HepG2 (cell line): ENCODE measurements around the gene TPM3. TPM values are rescaled to one million over a fixed set of nuclear protein-coding genes. Genes with fewer than 3 reads are reported as not detected.

ENCODE experiments used
- ARID2 ChIP-seq: sonication (generic); formaldehyde crosslinking; IDR thresholded peaks from 2 replicates; pipeline ENCODE4 v1.8.1; 2022; ENCODE audit warnings: mild to moderate bottlenecking, missing genetic modification reagents, borderline replicate concordance
- CERS6 ChIP-seq: sonication (generic); formaldehyde crosslinking; IDR thresholded peaks from 2 replicates; pipeline ENCODE4 v1.5.0; 2020; ENCODE audit warnings: missing genetic modification reagents
- CHD2 ChIP-seq: IDR thresholded peaks from 2 replicates; pipeline ENCODE4 v1.6.1; 2011; ENCODE audit warnings: low read depth, low read length, improper control_type of control experiment
- CSRNP2 ChIP-seq: sonication (generic); formaldehyde crosslinking; conservative IDR thresholded peaks from 2 replicates; pipeline ENCODE4 v1.8.0; 2022; ENCODE audit warnings: low read depth, missing genetic modification reagents
- ESRRA ChIP-seq: sonication (generic); formaldehyde crosslinking; IDR thresholded peaks from 2 replicates; pipeline ENCODE4 v1.5.1; 2020; ENCODE audit warnings: mild to moderate bottlenecking, low read depth, missing genetic modification reagents
- FOSL1 ChIP-seq: sonication (generic); formaldehyde crosslinking; IDR thresholded peaks from 2 replicates; pipeline ENCODE4 v1.9.0; 2021; ENCODE audit warnings: missing genetic modification reagents, borderline replicate concordance
- POLR2AphosphoS5 ChIP-seq: IDR thresholded peaks from 2 replicates; pipeline ENCODE4 v1.6.1; 2012; ENCODE audit warnings: low read depth, low read length
- SKI ChIP-seq: fragments of 450-650 bp; IDR thresholded peaks from one replicate; pipeline ENCODE4 v1.6.1; 2018; ENCODE audit warnings: mild to moderate bottlenecking; ENCODE audit not compliant: partially characterized antibody
- SMAD1 ChIP-seq: sonication (generic); formaldehyde crosslinking; IDR thresholded peaks from 2 replicates; pipeline ENCODE4 v1.4.0; 2020; ENCODE audit warnings: missing genetic modification reagents, low read depth, mild to moderate bottlenecking, borderline replicate concordance
- TFDP2 ChIP-seq: sonication (generic); formaldehyde crosslinking; IDR thresholded peaks from 2 replicates; pipeline ENCODE4 v1.4.0; 2020; ENCODE audit warnings: missing genetic modification reagents
- ZBTB21 ChIP-seq: sonication (generic); formaldehyde crosslinking; IDR thresholded peaks from 2 replicates; pipeline ENCODE4 v1.4.0; 2020; ENCODE audit warnings: missing genetic modification reagents
- ZBTB43 ChIP-seq: sonication (generic); formaldehyde crosslinking; conservative IDR thresholded peaks from 2 replicates; pipeline ENCODE4 v1.4.0; 2020; ENCODE audit warnings: missing genetic modification reagents
- ZHX2 ChIP-seq, 2 experiments: sonication (generic) in 1 of 2; formaldehyde crosslinking in 1 of 2; IDR thresholded peaks; 2 replicates each; pipeline versions ENCODE4 v1.6.1 to v1.9.0; 2014 to 2022; ENCODE audit warnings: antibody characterized with exemption in 1 of 2, borderline replicate concordance in 1 of 2, inconsistent platforms in 1 of 2, low read depth in 1 of 2, missing genetic modification reagents in 1 of 2
- ZNF20 ChIP-seq: sonication (generic); formaldehyde crosslinking; IDR thresholded peaks from 2 replicates; pipeline ENCODE4 v1.4.0; 2020; ENCODE audit warnings: mild to moderate bottlenecking, moderate library complexity, missing genetic modification reagents
- ZNF382 ChIP-seq: sonication (generic); formaldehyde crosslinking; IDR thresholded peaks from 2 replicates; pipeline ENCODE4 v1.5.0; 2020; ENCODE audit warnings: missing genetic modification reagents, mild to moderate bottlenecking, borderline replicate concordance
- ZNF891 ChIP-seq: sonication (generic); formaldehyde crosslinking; IDR thresholded peaks from 2 replicates; pipeline ENCODE4 v1.5.0; 2020; ENCODE audit warnings: mild to moderate bottlenecking, missing genetic modification reagents
- polyA plus RNA-seq, 8 experiments: library from polyadenylated mRNA; depleted of rRNA in 3 of 8; stranded (reverse) in 7 of 8; unstranded in 1 of 8; fragments of >200 nt; fragmentation: Illumina TruSeq in 4 of 8; extraction: Trizol in 4 of 8; gene quantifications; 2 replicates each; pipeline versions ENCODE4 v1.2.1 to v1.2.3, GENCODE V29; 2011 to 2016; ENCODE audit warnings: low read depth in 4 of 8, missing spikeins in 1 of 8, mixed read lengths in 1 of 8; ENCODE audit not compliant: insufficient read depth in 1 of 8
- total RNA-seq, 5 experiments: library from RNA; depleted of rRNA; stranded (reverse); fragments of >200 nt; fragmentation: Illumina TruSeq; extraction: Trizol; gene quantifications; 2 replicates each; pipeline ENCODE4 v1.2.3, GENCODE V29; 2016; ENCODE audit warnings: low read depth in 1 of 5

The TPM3 gene
- total and polyA plus RNA-seq, 2 of the 13 experiments (the other 11 are each of a cell fraction or from before 2014, with no cell fraction given), result 160 to 307 TPM

- TF ChIP-seq ZHX2 (IDR thresholded peaks at IDR 0.05; ENCODE audit: low read depth) (peak; percentile 67; the same call in 1 of the 2 replicates), ZHX2 (CRISPR knock-in tag; IDR thresholded peaks at IDR 0.05; ENCODE audit: borderline replicate concordance) (no peak), CHD2 (no peak), FOSL1 (CRISPR knock-in tag) (no peak), SMAD1 (CRISPR knock-in tag) (peak; percentile 58; the same call in 1 of the 2 replicates), CSRNP2 (CRISPR knock-in tag) (no peak), POLR2AphosphoS5 (peak; percentile 87), ZNF20 (CRISPR knock-in tag) (0 out of 2 replicates have a peak, but pooled peaks have one; percentile 8), CERS6 (CRISPR knock-in tag) (0 out of 2 replicates have a peak, but pooled peaks have one; percentile 5), ZNF382 (CRISPR knock-in tag) (no peak), ESRRA (peak; percentile 71; the same call in 1 of the 2 replicates), ZBTB21 (CRISPR knock-in tag) (peak; percentile 53; the same call in 1 of the 2 replicates), ZNF891 (CRISPR knock-in tag) (peak; percentile 66), ZBTB43 (peak; percentile 58; the same call in 1 of the 2 replicates), SKI (no peak), TFDP2 (CRISPR knock-in tag) (peak; percentile 100), ARID2 (CRISPR knock-in tag) (peak; percentile 20; the same call in 1 of the 2 replicates)
Observed at GRCh38 chr1:154183046-154183915, 8.6 kb downstream of the TPM3 start (continued).
